A673 (cell line): Measurements from ENCODE around the gene SIK3. TPM values are rescaled to one million over a fixed set of nuclear protein-coding genes. Genes with fewer than 3 reads are reported as not detected.

Experiments
- BruUV-seq: library from RNA; stranded (reverse); fragments of 400-500 nt; replicated peaks from 2 replicates; lab custom pipeline; 2021; lab: Mats Ljungman, UMichigan
- CTCF ChIA-PET: fragments of 300-600 bp; sonication (Branson Sonifier 250); formaldehyde crosslinking; loops from one replicate; lab custom pipeline; 2022; ENCODE audit warnings: antibody characterized with exemption; lab: Charles Lee
- POLR2A ChIA-PET: fragments of 300-600 bp; sonication (Branson Sonifier 250); formaldehyde crosslinking; loops from one replicate; lab custom pipeline; 2022; ENCODE audit warnings: antibody characterized with exemption; ENCODE audit not compliant: low non-redundant PET; lab: Charles Lee
- DNase-seq: peaks from one replicate; pipeline ENCODE4 v3.0.0-alpha.2; 2015; ENCODE audit warnings: low spot score
- H3K27ac ChIP-seq: fragments of 200-600 bp; sonication (generic); 2 replicates; pipeline ENCODE4 v1.5.1; 2016; ENCODE audit warnings: mixed run types, low read depth, mild to moderate bottlenecking, mixed read lengths, antibody characterized with exemption, low read length; ENCODE audit not compliant: poor library complexity, severe bottlenecking
- H3K27me3 ChIP-seq: fragments of 200-600 bp; sonication (generic); replicated peaks from 2 replicates; pipeline ENCODE4 v1.6.1; 2017; ENCODE audit warnings: mixed run types, low read depth, mild to moderate bottlenecking, mixed read lengths, antibody characterized with exemption, low read length; ENCODE audit not compliant: insufficient read depth, poor library complexity
- H3K36me3 ChIP-seq: fragments of 200-600 bp; sonication (generic); 2 replicates; pipeline ENCODE4 v1.6.1; 2016; ENCODE audit warnings: mixed run types, mild to moderate bottlenecking, mixed read lengths, antibody characterized with exemption, low read length; ENCODE audit not compliant: insufficient read depth, poor library complexity, severe bottlenecking
- H3K4me1 ChIP-seq: fragments of 200-600 bp; sonication (generic); 2 replicates; pipeline ENCODE4 v1.6.1; 2017; ENCODE audit warnings: mixed run types, mild to moderate bottlenecking, mixed read lengths, antibody characterized with exemption, low read length; ENCODE audit not compliant: insufficient read depth, poor library complexity, severe bottlenecking
- H3K4me3 ChIP-seq: fragments of 200-600 bp; sonication (generic); 2 replicates; pipeline ENCODE4 v1.5.1; 2016; ENCODE audit warnings: low read depth, mixed run types, mild to moderate bottlenecking, mixed read lengths, low read length; ENCODE audit not compliant: poor library complexity, severe bottlenecking
- H3K9me3 ChIP-seq: fragments of 200-600 bp; sonication (generic); 2 replicates; pipeline ENCODE4 v1.6.1; 2016; ENCODE audit warnings: mixed run types, low read depth, mild to moderate bottlenecking, mixed read lengths, antibody characterized with exemption, low read length; ENCODE audit not compliant: poor library complexity, severe bottlenecking
- CTCF ChIP-seq: fragments of 300-800, 200-600 bp; sonication (generic); conservative IDR thresholded peaks from 2 replicates; pipeline ENCODE4 v1.5.1; 2017; ENCODE audit warnings: low read depth, mild to moderate bottlenecking, antibody characterized with exemption, low read length, moderate library complexity, mixed read lengths
- EZH2 ChIP-seq: fragments of 200-600 bp; sonication (generic); IDR thresholded peaks from 2 replicates; pipeline ENCODE4 v1.6.1; 2017; ENCODE audit warnings: borderline replicate concordance, low read depth, mild to moderate bottlenecking, mixed read lengths, antibody characterized with exemption, low read length; ENCODE audit not compliant: poor library complexity, severe bottlenecking
- intact Hi-C: fragments of 100-400 bp; cut with micrococcal nuclease; formaldehyde crosslinking; loops from one replicate; pipeline ENCODE4 v1.10.0; 2022; ENCODE audit not compliant: unreplicated experiment
- total RNA-seq: library from RNA; stranded (reverse); gene quantifications from 2 replicates; pipeline ENCODE4 v1.2.3, GENCODE V29; 2021

The SIK3 gene
- total RNA-seq, 1 experiment from 2014 or later = 81.7 TPM

GRCh38 chr11:117099696-117100095 is 1.5 kb upstream of the SIK3 start:
- POLR2A ChIA-PET = no interaction called here
- H3K27ac ChIP-seq = no peak overlapping the region
- DNase-seq = no peak
- intact Hi-C loops = loop anchor here (2.0 to 5.0 kb wide), 2 partner anchors 127 to 219 kb away; no protein-coding TSS in a partner anchor
- no peaks in the 10 kb centered on the region for H3K36me3 ChIP-seq
- CTCF ChIA-PET = interaction anchor here (0.6 to 2.7 kb wide), 2 partner anchors 127 to 148 kb away, joined by 3 to 11 read pairs; no protein-coding TSS in a partner anchor
- no peaks in the 10 kb centered on the region for H3K9me3 ChIP-seq
- H3K4me1 ChIP-seq = peaks cover 32% of the 10 kb centered on the region
- TF ChIP-seq CTCF (no peak), EZH2 (no peak)
- no TSS peak for BruUV-seq
- H3K27me3 ChIP-seq = no peaks in the 10 kb centered on the region
- no peak overlapping the region for H3K4me3 ChIP-seq

DNA sequence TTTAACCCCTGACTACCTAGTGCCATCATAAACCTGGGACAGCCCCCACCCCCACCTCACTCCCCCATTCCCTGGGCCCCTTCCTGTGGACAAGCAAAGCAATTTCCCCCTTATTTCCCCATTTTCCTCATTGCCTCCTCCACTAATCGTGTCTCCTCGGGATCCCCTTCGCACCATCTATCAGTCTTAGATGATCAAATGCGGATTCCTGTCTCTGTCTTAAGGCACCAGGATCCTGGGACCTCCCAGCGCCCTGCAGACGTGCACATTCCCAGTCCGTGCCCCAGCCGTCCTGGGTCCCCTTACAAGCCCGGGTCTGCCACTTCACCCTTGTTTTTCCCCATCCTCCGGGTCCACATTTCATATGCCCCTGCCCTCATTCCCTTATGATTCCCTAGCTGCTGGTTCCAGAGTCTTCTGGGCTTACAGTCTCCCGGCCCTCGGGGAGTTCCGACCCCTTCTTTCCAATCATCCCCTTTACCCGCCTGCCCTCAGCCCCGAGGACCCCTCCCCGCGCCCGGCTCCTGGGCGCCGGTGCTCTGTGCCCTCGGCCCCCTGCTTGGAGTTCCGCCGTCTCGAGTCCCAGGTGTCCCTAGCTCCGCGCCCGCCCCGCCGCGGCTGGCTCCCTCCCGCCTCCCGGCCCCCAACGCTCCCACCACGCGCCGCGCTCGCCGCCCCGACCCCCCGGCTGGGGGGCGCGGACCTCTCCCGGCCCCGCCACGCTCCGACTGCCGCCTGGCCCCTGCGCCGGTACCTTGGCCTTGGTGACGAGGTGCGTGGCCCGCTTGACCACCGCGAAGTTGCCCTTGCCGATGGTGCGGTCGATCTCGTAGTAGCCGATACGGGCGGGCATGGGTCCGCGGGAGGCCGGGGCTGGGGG is 599 bp downstream of the SIK3 start:
- no TSS peak for BruUV-seq
- peak; percentile 54 for DNase-seq
- POLR2A ChIA-PET = interaction anchor here (0.7 to 1.0 kb wide), 2 partner anchors 78 to 310 kb away, joined by 3 to 6 read pairs; partner anchors contain the start of gene ZPR1

DNA sequence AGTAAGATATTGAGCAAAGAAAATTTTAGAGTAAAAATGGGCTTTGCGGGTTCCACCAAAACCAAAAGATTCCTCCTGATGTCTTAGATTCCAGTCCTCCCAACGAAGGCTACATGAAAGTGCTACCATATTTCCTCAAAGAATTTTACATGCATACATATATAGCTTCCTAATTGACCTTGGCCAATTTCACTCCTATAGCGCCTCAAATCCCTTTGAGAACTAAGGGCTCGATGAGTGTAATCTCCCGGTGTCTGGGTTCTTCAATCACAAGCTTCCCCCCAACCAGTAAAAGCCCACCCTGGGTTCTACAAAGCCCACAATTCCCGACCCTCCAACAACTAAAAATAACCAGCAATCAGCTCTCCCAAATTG is 1.2 kb downstream of the SIK3 start:
- no peaks in the 10 kb centered on the region for H3K9me3 ChIP-seq
- ChIA-PET POLR2A (interaction anchor here (0.6 kb wide), 1 partner anchor 19 kb away, joined by 3 read pairs; no protein-coding TSS in a partner anchor), CTCF (interaction anchor here (0.9 to 2.7 kb wide), 2 partner anchors 124 to 217 kb away, joined by 3 to 11 read pairs; no protein-coding TSS in a partner anchor)
- intact Hi-C loops = loop anchor here (2.0 to 5.0 kb wide), 2 partner anchors 80 to 125 kb away; no protein-coding TSS in a partner anchor
- BruUV-seq = TSS peak; percentile 34
- no peaks in the 10 kb centered on the region for H3K27me3 ChIP-seq
- H3K4me1 ChIP-seq = peaks cover 36% of the 10 kb centered on the region
- no peaks in the 10 kb centered on the region for H3K36me3 ChIP-seq
- H3K27ac ChIP-seq = peak overlapping the region; percentile 97
- TF ChIP-seq EZH2 (no peak), CTCF (no peak)
- peak overlapping the region; percentile 72 for H3K4me3 ChIP-seq
- DNase-seq = peak; percentile 38

More for the DNA sequence above, 599 bp downstream of the SIK3 start:
- Histone ChIP-seq H3K4me3 (peak overlapping the region; percentile 72), H3K4me1 (peaks cover 36% of the 10 kb centered on the region), H3K9me3 (no peaks in the 10 kb centered on the region), H3K27me3 (no peaks in the 10 kb centered on the region), H3K27ac (peak overlapping the region; percentile 97), H3K36me3 (no peaks in the 10 kb centered on the region)
- CTCF ChIA-PET = interaction anchor here (0.7 to 2.7 kb wide), 3 partner anchors 125 to 218 kb away, joined by 3 to 11 read pairs (median 4); no protein-coding TSS in a partner anchor
- intact Hi-C loops = loop anchor here (2.0 to 5.0 kb wide), 3 partner anchors 81 to 217 kb away; no protein-coding TSS in a partner anchor
- no peak for TF ChIP-seq CTCF
- TF ChIP-seq EZH2 = no peak
